Stimulated activated CD4-positive, alpha-beta T cell treated with anti-CD3 and anti-CD28 coated beads, Interleukin-1b, Interleukin-23, amount 100 ng/mL, for 4 hours (primary cell): ENCODE measurements around the gene PKIG.

Experiments
- DNase-seq, 2 donors: peaks; one replicate each; pipeline ENCODE4 v3.0.0-alpha.2; 2020; ENCODE audit warnings: low read depth in 2 of 2

Gene PKIG

GRCh38 chr20:44596876-44597275, 14.5 kb downstream of the PKIG start:
- DNase-seq: no peak

GRCh38 chr20:44597516-44597915, 15.1 kb downstream of the PKIG start:
- no peak for DNase-seq

- DNase-seq: no peak
Measured at GRCh38 chr20:44597930-44598329, 15.6 kb downstream of the PKIG start.

GRCh38 chr20:44598423-44599305, 16.3 kb downstream of the PKIG start:
- DNase-seq: no peak

GRCh38 chr20:44599715-44600114, 17.3 kb downstream of the PKIG start:
- no peak for DNase-seq

GRCh38 chr20:44600301-44600700, 17.9 kb downstream of the PKIG start:
- DNase-seq: no peak

- DNase-seq: no peak
Measured at GRCh38 chr20:44600758-44601201, 18.4 kb downstream of the PKIG start.

GRCh38 chr20:44601236-44601671, 18.9 kb downstream of the PKIG start:
- DNase-seq: no peak

- no peak for DNase-seq
Measured at GRCh38 chr20:44601801-44602204, 19.4 kb downstream of the PKIG start.

GRCh38 chr20:44603327-44603726, 20.9 kb downstream of the PKIG start:
- no peak for DNase-seq

GRCh38 chr20:44606725-44607441, 24.5 kb downstream of the PKIG start:
- no peak for DNase-seq

- DNase-seq: no peak
Measured at GRCh38 chr20:44609006-44609515, 26.7 kb downstream of the PKIG start.

- peak; percentile 79 to 82 for DNase-seq
Measured at GRCh38 chr20:44609516-44610312, 27.3 kb downstream of the PKIG start.

- no peak for DNase-seq
Measured at GRCh38 chr20:44610313-44610962, 28.1 kb downstream of the PKIG start.

- DNase-seq: no peak
Measured at GRCh38 chr20:44613575-44613974, 31.2 kb downstream of the PKIG start.

GRCh38 chr20:44614525-44614924, 32.1 kb downstream of the PKIG start:
- no peak for DNase-seq

GRCh38 chr20:44615169-44615791, 32.9 kb downstream of the PKIG start:
- DNase-seq: no peak

GRCh38 chr20:44615876-44616603, 33.7 kb downstream of the PKIG start:
- DNase-seq: no peak

- DNase-seq: no peak
Measured at GRCh38 chr20:44616604-44616964, 34.2 kb downstream of the PKIG start.

GRCh38 chr20:44618318-44618731, 35.9 kb downstream of the PKIG start:
- DNase-seq: peak in 1 of 2 donors; percentile 29
